Stimulated activated CD4-positive, alpha-beta T cell treated with anti-CD3 and anti-CD28 coated beads, Interleukin-1b, Interleukin-23, amount 100 ng/mL, for 48 hours (primary cell): Measurements from ENCODE around the gene RFX8.

Source experiments
- DNase-seq: peaks from one replicate; pipeline ENCODE4 v3.0.0-alpha.2; 2020

RFX8 gene

DNA sequence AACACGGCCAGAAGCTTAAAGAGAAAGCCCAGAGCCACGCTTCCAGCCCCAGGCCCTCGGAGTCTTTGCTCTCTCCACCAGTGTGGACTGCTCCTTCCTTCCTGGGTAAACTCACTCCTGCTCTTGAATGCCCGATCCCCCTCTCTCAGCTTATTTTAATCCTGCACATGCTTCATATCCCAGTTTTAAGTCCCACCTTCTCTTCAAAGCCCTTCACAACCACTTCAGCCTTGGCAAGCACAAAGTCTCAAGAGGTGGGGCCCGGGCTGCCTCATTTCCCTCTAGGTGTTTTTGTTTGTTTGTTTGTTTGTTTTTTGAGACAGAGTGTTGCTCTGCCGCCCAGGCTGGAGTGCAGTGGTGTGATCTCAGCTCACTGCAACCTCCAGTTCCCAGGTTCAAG lies 66.0 kb downstream of the RFX8 start:
- DNase-seq = no peak

DNA sequence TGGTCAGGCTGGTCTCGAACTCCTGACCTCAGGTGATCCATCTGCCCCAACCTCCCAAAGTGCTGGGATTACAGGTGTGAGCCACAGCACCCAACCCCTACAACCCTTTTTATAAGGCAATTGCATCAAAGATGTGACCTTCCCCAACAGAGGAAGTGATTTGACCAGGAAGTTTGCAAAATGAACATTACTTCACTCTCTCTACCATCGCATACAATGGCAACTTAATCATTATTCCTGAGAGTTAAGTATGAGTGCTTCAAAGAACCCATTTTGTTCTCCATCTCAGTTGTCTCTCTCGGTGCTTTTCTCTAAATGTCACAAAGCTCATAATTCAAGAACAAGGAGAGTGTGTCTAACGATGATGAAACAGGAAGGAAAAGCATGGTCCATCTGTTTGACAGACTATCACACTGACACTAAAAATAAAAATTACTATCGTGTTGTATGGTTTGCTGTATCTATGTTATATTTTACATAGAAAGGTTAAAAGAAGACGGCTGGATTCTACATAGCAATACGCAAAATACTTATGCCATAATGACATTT lies 69.5 kb downstream of the RFX8 start:
- no peak for DNase-seq

DNA sequence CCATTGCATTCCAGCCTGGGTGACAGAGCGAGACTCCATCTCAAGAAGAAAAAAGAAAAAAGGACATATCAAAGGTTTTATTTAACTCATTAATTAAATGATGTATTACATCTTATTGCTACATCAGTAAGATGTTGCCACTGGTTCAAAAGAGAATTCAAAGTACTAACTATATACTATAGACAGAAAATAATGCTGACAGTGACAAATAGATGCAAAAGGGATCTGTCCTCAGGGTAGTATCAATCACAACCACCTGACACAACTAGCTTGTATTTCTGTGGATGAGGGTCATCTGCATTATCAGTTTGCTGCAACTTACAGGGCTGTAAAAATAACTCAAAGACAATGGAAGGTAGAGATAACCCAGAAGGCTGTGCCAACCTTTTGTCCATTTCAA lies 71.2 kb downstream of the RFX8 start:
- no peak for DNase-seq

DNA sequence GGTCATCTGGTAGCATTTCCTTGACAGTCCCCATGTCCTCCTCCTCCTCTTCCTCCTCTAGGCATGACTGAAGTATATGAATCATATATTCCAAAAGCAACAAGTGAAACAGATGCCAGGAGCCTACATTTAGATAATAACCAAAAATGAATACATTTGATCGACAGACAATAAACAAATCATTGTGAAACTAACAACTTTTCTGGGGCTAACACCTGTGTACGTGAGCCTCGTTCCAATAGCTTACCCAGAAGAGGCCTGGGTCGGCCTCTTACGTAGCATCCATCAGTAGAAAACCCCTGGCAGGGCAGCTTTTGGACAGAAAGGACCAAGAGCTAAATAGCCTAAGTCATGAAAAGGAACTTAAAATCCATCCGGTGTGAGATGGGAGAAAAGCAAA lies 72.3 kb downstream of the RFX8 start:
- no peak for DNase-seq

DNA sequence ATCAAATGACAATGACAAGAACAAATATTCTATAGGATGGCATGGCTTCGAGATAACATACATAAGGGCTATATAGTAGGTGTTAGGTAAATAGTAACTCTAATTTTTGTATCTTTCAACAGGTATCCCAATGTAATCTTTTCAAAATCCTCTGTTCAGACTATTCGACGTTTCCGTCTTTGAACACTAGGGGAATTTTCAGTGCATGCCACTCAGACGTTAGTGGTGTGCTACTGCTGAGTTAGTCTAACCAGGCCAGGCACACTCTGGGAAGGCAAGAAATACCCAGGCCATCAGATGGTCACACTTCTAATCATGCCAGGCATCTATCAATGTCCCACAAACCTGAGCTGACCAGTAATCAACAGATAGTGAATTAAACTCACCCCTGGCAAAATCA lies 73.0 kb downstream of the RFX8 start:
- no peak for DNase-seq

DNA sequence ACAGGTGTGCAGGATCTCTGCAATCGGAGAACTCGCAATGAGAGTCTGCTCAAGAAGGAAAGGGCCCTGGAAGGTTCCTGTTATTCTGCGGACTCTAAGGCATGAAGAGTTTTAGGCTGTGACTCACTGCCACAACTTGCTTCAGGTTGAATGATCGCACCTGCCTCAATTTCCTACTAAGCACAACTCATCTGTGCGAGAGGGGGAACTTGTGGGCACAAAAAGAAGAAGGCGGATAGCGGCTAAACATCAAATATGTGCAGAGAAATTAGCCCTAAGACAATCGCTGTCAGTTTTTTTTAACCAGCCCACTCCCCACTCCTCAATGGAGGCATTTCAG lies 73.6 kb downstream of the RFX8 start:
- no peak for DNase-seq

DNA sequence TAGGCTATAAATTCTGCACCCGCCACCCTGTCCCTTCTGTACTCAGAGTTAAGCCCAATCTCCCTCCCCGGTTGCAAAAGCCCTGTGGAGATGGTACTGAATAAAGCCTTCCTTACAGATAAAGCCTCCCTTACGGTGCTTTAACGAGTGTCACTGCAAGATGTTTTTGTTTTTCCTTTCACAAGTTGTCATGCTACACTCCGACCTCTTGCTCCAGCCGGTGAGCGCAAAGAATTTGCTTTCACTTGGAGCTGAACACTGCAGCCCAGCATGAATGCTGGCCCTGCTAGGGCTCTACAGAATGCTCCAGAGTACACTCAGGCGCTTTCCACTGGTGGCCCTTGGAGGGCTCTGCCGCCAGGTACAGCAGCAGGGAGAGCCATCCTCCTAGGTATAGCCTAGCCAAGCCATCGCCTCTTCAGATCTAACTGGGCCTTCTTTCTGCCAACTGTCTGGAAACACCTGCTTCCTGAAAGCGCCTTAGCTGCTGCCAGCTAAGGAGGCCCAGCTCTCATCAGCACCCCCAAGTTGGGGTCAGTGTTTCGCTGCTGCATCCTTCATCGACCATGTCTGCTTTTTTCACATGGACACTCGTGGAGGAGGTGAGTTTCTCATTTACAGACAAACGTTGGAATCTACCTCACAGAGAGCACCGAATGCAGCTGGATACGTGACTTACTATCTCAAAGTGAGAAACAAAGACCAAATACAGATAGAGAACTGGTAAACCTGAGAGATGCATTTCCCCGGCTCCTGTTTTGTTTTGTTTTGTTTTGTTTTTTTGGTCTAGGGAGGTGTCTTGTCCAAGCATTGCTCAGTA lies 74.2 kb downstream of the RFX8 start:
- no peak for DNase-seq

DNA sequence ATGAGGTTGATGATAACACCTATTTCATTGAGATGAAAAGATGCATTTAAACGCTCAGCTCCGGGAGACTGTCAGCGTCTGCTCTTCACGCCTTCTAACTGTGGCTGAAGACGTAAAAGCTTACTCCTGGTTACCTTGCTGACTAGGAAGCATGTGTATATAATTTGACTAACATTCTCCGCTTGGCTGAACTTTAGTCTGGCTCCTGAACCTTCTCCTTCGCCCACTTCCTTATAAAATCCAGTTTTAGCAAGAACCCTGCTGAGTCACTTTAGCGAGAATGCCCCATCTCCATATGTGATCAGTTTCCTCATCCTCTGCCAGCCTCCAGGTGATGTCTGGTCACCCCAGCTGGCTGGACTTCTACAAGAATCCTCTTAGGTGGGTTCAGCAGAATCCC lies 74.9 kb downstream of the RFX8 start:
- DNase-seq = no peak

DNA sequence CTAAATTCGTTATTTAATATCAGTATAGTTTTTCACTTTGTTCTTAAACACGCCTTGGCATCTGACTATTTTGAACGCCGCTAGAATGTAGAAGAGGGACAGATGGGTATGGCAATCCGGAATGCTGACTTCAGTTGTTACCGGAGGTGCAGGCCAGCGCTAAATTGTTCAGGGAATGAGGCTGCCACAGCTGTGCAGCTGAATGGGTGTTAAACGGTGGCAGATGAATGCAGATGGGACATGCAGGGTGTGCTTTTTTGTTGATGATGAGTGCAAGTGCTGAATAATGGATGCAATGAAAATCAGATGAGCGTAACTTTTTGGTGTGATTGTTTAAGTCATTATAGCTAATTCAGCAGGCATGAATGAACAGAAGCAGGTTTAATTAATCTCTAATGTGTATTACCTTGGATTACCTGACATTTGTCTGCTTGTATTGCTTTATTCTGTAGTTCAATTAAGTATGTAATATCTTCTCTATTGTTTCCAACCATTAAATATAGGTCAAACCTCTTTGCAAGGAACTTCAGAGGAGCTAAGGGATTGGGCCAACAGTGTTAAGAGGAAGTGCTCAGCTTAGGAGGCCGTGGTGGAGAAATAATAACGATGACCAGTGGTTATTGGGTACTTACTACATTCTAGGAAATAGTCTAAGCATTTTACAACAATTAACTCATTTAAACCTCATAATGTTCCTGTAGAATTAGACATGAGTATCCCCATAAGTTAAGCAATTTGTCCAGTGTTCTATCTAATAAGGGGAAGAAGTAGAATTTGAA lies 75.7 kb downstream of the RFX8 start:
- DNase-seq = no peak

DNA sequence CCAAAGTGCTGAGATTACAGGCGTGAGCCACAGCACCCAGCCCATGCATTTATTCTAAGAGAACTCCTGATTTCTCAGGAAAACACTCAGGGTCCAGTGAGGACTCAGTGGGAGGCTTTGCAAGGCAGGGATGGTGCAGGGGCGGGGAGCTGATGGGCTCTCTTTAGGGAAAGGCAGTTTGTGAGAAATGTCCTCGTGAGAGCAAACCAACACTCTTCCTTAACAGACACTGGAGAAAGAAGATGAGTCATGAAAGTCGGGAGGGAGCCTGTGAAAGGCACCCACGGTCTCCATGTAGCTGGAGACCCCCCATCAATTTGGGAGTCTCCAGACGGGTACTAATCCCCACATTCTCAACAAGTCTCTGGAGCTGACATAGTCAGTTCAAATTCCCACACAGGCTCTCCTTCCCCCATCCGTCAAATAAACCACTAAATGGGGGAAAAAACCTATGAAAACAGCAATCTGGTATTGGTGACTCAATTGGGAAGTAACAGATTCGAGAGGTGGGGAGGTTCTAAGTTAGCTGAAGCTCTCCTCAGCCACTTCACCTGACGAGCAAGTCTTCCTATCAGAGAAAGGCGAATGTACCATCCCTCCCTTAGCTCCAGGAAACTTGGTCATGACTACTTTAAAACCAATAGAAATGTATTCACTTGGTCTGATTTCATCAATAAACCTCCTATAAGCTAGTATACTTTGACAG lies 76.6 kb downstream of the RFX8 start:
- no peak for DNase-seq

DNA sequence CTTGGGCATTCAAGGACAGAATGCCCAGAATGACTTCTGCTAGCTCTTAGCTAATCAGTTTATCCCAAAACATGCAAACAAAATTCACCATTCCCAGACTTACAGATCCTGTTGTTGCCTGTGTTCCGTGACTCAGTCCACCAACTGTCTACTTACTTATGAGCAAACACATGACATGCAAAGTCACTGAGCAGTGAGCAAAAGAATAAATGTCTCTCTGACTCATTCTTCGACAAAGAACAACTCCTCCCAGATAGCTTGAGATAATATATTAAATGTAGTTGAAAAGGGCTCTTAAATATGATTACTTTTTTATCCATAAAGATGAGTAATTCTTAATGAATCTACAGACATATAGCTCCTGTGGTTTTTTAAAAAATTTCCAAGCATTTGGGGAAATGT lies 78.6 kb downstream of the RFX8 start:
- no peak for DNase-seq

DNA sequence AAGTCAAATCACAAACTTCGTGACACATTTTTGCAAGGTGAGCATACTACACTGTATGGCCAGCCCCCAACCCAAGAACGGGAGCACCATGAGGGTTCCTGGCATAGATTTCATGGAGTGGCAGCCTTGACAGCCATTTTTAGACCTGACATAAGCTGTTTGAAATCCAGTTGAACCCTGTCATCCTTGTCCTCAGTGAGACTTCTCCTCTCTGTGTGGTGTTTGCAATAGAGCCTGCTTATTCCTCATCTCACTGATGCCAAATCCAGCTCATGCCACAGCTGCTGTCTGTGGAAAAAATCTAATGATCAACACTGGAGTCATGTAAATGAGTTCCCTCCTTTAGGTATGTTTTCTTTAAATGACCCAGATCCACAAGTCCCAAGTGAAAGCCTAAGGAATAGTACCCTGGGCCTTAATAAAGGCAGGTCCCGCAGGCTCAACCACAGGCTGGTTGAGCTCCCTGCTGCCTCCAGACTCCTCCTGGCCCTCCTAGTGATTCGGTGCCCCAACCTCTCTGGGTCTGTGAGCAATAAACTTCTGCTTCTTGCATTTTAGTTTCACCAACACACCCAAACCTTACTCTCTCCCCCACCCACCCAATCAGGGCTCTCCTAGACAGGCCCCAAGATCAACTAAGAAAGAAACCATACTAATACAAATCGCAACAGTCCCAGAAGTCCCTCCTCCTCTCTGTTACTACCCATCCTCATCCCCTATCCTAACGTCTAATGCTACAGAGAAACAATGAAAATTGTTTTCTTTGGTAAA lies 79.2 kb downstream of the RFX8 start:
- DNase-seq = no peak

DNA sequence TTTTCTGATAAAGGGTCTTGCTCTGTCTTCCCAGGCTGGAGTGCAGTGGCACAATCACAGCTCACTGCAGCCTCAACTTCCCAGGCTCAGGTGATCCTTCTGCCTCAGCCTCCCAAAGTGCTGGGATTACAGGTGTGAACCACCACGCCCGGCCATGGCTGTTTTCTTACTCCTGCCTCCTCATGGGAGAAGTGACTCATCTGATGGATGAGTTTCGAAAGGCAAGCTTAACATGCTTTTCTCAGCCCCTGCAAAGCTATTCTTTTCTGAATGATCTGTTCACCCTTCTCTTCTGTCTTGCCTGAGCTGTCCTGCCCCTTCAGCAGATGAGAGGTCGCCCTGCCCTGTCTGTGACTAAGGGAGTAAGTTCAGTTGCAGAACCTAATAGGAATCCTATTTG lies 86.7 kb downstream of the RFX8 start:
- no peak for DNase-seq

DNA sequence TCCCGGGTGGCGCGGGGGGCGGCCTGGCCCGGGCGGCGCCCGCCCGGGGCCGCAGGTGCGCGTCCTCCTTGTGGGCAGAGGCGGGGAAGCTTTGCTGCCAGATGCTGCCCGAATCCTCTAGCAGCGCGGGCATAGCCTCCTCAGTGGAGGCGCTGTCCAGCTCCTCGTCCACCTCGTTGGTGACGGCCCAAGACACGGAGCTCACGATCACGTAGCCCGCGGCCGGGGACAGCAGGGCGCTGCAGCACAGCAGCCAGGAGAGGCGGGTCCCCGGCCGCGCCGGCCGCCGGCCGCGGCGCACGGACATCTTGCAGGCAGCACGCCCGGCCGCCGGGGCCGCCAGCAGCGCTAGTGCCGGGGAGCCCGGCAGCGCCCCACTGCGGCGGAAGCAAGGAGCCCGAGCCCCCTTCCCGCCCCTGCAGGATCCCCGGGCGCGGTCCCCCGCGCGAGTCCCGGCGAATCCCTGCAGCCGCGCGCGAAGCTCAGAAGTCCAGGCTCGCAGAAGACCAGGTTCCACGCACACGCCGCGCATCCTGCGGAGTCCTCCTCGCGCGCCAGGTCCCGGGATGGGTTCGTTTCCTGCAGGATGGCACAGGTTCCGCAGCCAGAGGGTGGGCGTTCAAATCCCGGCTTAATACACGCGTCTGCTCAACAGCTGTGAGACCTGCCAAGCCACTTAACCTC lies 87.6 kb downstream of the RFX8 start, which contains the start of gene CREG2:
Gene CREG2, minus strand, starts transcription at position 353 of the 684 bp plus-strand sequence. Its CDS starts 46 bp downstream, at position 307.
- DNase-seq = peak; percentile 52

DNA sequence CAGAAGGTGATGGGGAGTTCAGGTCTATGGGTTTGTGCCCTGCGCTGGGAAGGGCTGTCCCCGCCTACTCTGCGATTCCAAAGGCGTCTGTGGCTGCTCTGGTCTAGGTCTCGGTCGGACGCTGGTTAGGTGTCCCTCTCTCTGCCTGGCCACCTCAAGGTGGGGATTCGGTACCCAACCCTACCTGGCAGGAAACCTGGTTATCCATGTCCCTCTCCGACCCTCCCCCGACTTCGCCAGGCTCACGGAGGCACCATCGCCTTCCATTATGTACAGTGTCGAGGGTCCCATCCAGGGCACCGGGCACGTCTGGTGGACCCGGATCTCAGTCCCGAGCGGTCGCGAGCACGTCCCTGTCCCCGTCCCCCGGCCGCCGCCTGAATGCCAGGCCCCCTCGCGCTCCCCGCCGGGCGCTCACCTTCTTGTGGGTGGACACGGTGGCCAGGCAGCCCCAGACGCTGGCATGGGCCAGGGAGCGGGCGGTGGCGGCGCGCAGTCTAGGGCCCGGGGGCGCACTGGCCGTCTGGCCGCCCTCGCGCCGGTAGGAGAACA lies 88.2 kb downstream of the RFX8 start:
- DNase-seq = no peak

DNA sequence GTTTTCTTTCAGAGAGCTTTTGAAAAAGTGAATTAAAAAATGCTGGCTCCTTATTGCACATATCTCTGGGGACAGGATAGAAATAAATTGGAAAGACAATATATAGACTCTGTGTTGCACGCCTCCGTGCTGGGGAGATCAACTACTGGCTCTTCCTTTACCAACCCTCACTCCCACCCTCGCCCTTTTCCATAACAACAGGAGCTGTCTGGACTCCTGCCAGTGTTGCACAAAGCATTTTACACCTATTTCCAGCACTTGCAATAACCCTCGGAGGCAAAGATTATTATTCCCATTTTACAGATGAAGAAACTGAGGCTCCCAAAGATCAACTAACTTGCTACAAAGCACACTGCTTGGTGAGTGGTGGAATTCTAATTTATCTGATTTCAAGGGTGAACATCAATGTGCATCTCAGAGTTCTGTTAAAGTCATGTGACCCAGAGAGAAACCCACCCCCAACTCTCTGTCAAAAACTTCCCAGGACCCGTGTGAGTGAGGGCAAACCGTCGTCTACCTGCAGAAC lies 91.8 kb downstream of the RFX8 start:
- DNase-seq = no peak

DNA sequence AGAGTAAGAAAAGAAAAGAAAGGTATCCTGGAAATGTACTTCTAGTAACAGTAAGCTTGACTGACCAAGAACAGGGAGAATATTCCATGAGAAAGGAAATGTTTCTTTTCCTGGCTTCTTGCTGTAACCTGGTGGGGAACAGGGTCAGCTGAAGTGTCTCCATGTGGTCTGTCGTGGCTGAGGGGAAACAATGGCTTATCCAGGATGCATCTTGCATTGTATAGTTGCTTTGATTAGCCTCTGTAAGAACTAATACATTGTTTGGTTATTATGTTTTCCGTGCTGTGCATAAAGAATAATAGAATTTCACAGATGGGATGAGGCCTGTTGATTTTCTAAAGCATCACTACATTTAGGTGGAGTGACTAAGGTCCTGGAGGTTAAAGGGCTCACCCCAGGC lies 92.5 kb downstream of the RFX8 start:
- DNase-seq = no peak

DNA sequence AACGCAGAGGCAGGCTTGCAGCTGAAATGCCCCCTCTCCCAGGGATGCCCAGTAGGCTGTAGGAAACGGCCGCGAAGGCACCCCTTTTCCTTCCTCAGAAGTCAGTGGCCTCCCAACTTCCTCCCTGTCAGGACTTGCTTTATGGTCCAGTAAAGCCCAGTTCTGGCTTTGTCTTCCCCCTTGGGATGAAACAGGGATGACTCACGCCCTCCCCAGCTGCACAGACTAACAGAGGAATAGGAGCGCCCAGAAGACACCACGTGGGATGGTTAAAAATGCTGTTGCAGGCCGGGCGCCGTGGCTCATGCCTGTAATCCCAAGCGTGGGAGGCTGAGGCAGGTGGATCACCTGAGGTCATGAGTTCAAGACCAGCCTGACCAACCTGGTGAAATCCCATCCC lies 94.5 kb downstream of the RFX8 start:
- DNase-seq = no peak

DNA sequence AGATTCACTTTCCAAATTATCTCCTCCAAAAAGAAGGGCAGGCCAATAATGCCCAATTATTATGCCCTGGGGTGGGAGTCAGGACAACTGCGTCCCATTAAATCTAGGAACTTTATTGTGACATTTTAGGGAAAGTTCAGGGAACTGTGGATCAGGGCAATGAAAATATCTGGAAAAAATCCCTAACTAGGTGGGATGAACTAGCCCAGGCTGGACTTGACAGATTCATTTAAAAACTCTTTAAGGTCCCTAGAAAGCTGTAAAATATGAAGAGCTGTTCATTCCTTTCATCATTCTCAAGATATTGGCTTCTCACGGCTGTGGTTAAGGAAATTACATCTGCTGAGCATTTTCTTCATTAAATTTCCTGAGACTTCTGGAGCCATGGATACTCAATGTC lies 95.8 kb downstream of the RFX8 start:
- no peak for DNase-seq

DNA sequence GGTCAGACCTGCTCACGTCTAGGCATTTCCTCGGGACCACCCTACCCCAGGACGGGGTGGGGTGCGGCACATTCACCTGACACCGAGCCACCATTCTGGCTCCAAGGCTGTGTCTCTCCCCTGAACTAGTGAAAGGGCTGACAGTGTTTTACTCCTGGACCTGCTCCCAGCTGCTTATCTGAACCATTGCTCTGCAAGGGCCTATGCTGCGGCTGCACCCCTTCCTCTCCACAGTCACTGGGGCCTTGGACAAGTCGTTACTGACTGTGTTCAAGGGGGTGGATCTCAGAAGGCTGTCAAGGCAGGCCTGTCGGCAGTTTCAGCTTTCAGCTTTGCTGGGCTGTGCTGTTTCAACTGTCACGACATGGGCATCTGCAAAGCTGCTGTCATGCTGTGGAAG lies 99.3 kb downstream of the RFX8 start:
- DNase-seq = no peak

DNA sequence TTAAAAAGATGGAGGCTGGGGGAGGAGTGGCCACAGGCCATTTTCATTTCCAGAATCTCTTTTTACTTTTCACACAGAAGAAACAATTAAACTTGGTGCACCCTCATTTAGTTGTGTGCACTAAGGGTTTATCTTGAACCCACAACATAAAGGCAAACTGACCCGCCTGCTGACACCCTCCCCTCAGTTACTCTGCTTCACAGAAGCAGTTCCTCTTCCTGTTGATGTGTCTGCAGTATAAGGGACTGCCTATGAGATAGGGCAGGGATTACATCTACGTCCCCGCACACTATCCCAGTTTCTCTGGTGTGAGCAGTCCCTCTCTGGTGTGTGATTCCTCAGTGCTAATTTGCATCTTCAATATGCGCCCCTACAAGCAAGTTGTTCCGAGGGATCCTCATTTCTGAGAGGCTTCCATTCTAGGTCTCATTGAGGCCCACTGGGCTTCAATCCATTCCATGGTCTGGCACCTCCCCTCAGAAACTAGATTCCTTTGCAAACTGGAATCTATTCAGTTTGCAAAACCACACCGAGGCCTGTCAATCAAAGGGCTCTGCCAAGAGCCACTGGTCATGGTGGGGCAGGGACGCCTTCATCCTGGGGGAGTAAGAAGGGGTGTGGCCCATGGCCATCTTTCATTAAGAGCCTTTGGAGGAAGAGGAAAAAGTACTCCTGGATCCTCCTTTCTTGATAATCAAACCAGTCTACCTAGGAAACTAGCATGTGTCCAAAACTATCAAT lies 99.9 kb downstream of the RFX8 start:
- DNase-seq = no peak
